HepG2 (cell line): Measurements from ENCODE around the gene EGFL8. TPM values are rescaled to one million over a fixed set of nuclear protein-coding genes. Genes with fewer than 3 reads are reported as not detected.

Experiments used
- GTF2F1 ChIP-seq: fragments of 150-350 bp; IDR thresholded peaks from 2 replicates; pipeline ENCODE4 v1.6.1; 2014; ENCODE audit warnings: low read length
- LBX2 ChIP-seq: sonication (generic); formaldehyde crosslinking; IDR thresholded peaks from 2 replicates; pipeline ENCODE4 v1.5.0; 2020; ENCODE audit warnings: missing genetic modification reagents, mild to moderate bottlenecking, borderline replicate concordance
- MAFK ChIP-seq, 2 experiments: IDR thresholded peaks in 1 of 2; conservative IDR thresholded peaks in 1 of 2; 2 replicates each; pipeline ENCODE4 v1.6.1; 2011; ENCODE audit warnings: improper control_type of control experiment in 2 of 2, low read length in 2 of 2
- MEIS2 ChIP-seq: sonication (generic); formaldehyde crosslinking; IDR thresholded peaks from 2 replicates; pipeline ENCODE4 v1.9.0; 2021; ENCODE audit warnings: mild to moderate bottlenecking, missing genetic modification reagents
- NR3C1 ChIP-seq: sonication (generic); formaldehyde crosslinking; IDR thresholded peaks from 2 replicates; pipeline ENCODE4 v1.4.0; 2020; ENCODE audit warnings: missing genetic modification reagents
- SMC3 ChIP-seq: IDR thresholded peaks from 2 replicates; pipeline ENCODE4 v1.6.1; 2011; ENCODE audit warnings: low read length, improper control_type of control experiment
- SSRP1 ChIP-seq: IDR thresholded peaks from 2 replicates; pipeline ENCODE4 v1.6.1; 2016; ENCODE audit warnings: control low read depth
- TBX3 ChIP-seq: fragments of 450-650 bp; IDR thresholded peaks from 2 replicates; pipeline ENCODE4 v1.6.1; 2017; ENCODE audit warnings: antibody characterized with exemption, mild to moderate bottlenecking, inconsistent platforms, borderline replicate concordance
- ZBTB4 ChIP-seq: sonication (generic); formaldehyde crosslinking; IDR thresholded peaks from 2 replicates; pipeline ENCODE4 v1.4.0; 2020; ENCODE audit warnings: missing genetic modification reagents, mild to moderate bottlenecking, borderline replicate concordance
- ZFY ChIP-seq: sonication (generic); formaldehyde crosslinking; IDR thresholded peaks from 2 replicates; pipeline ENCODE4 v1.4.0; 2020; ENCODE audit warnings: missing genetic modification reagents
- ZNF160 ChIP-seq: sonication (generic); formaldehyde crosslinking; IDR thresholded peaks from 2 replicates; pipeline ENCODE4 v1.8.0; 2022; ENCODE audit warnings: mild to moderate bottlenecking, inconsistent platforms, missing genetic modification reagents
- ZNF256 ChIP-seq: sonication (generic); formaldehyde crosslinking; conservative IDR thresholded peaks from 2 replicates; pipeline ENCODE4 v1.4.0; 2020; ENCODE audit warnings: missing genetic modification reagents
- ZNF772 ChIP-seq: sonication (generic); formaldehyde crosslinking; IDR thresholded peaks from 2 replicates; pipeline ENCODE4 v1.5.0; 2020; ENCODE audit warnings: mild to moderate bottlenecking, missing genetic modification reagents
- ZSCAN21 ChIP-seq: sonication (generic); formaldehyde crosslinking; IDR thresholded peaks from 2 replicates; pipeline ENCODE4 v1.8.0; 2022; ENCODE audit warnings: mild to moderate bottlenecking, missing genetic modification reagents, moderate library complexity, borderline replicate concordance
- polyA plus RNA-seq, 8 experiments: library from polyadenylated mRNA; depleted of rRNA in 3 of 8; stranded (reverse) in 7 of 8; unstranded in 1 of 8; fragments of >200 nt; fragmentation: Illumina TruSeq in 4 of 8; extraction: Trizol in 4 of 8; gene quantifications; 2 replicates each; pipeline versions ENCODE4 v1.2.1 to v1.2.3, GENCODE V29; 2011 to 2016; ENCODE audit warnings: low read depth in 4 of 8, missing spikeins in 1 of 8, mixed read lengths in 1 of 8; ENCODE audit not compliant: insufficient read depth in 1 of 8
- total RNA-seq, 5 experiments: library from RNA; depleted of rRNA; stranded (reverse); fragments of >200 nt; fragmentation: Illumina TruSeq; extraction: Trizol; gene quantifications; 2 replicates each; pipeline ENCODE4 v1.2.3, GENCODE V29; 2016; ENCODE audit warnings: low read depth in 1 of 5
- TF ChIP-seq, protein P1 (sequence below): sonication (generic); formaldehyde crosslinking; IDR thresholded peaks from 2 replicates; pipeline ENCODE4 v1.4.0; 2020; ENCODE audit warnings: missing genetic modification reagents, borderline replicate concordance
- TF ChIP-seq, protein P2 (sequence below): sonication (generic); formaldehyde crosslinking; IDR thresholded peaks from 2 replicates; pipeline ENCODE4 v1.8.0; 2023; ENCODE audit warnings: mild to moderate bottlenecking, missing genetic modification reagents
- TF ChIP-seq, protein P3 (sequence below): sonication (generic); formaldehyde crosslinking; IDR thresholded peaks from 2 replicates; pipeline ENCODE4 v1.5.0; 2020; ENCODE audit warnings: mild to moderate bottlenecking, missing genetic modification reagents

Gene EGFL8
- total and polyA plus RNA-seq, 2 of the 13 experiments (the other 11 are each of a cell fraction or from before 2014, with no cell fraction given) = 10.0 to 11.5 TPM

- TF ChIP-seq, protein P1, sequence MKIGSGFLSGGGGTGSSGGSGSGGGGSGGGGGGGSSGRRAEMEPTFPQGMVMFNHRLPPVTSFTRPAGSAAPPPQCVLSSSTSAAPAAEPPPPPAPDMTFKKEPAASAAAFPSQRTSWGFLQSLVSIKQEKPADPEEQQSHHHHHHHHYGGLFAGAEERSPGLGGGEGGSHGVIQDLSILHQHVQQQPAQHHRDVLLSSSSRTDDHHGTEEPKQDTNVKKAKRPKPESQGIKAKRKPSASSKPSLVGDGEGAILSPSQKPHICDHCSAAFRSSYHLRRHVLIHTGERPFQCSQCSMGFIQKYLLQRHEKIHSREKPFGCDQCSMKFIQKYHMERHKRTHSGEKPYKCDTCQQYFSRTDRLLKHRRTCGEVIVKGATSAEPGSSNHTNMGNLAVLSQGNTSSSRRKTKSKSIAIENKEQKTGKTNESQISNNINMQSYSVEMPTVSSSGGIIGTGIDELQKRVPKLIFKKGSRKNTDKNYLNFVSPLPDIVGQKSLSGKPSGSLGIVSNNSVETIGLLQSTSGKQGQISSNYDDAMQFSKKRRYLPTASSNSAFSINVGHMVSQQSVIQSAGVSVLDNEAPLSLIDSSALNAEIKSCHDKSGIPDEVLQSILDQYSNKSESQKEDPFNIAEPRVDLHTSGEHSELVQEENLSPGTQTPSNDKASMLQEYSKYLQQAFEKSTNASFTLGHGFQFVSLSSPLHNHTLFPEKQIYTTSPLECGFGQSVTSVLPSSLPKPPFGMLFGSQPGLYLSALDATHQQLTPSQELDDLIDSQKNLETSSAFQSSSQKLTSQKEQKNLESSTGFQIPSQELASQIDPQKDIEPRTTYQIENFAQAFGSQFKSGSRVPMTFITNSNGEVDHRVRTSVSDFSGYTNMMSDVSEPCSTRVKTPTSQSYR = 0 out of 2 replicates have a peak, but pooled peaks have one; percentile 51
- no peak for TF ChIP-seq SMC3
- no peak for TF ChIP-seq ZBTB4 (CRISPR knock-in tag)
- TF ChIP-seq MEIS2 (CRISPR knock-in tag) = 0 out of 2 replicates have a peak, but pooled peaks have one; percentile 26
- TF ChIP-seq GTF2F1 = no peak
- TF ChIP-seq ZNF256 (CRISPR knock-in tag) = no peak
- TF ChIP-seq ZFY (CRISPR knock-in tag) = no peak; the same call in 1 of the 2 replicates
- TF ChIP-seq ZNF772 (CRISPR knock-in tag) = 0 out of 2 replicates have a peak, but pooled peaks have one; percentile 48
- TF ChIP-seq MAFK (conservative IDR thresholded peaks at IDR 0.05 in 1 of 2, IDR thresholded peaks at IDR 0.05 in 1 of 2; ENCODE audit: low read length in 2 of 2) = peak; percentile 65 to 83; a peak in 3 of 4 replicates
- no peak for TF ChIP-seq NR3C1
- TF ChIP-seq, protein P2, sequence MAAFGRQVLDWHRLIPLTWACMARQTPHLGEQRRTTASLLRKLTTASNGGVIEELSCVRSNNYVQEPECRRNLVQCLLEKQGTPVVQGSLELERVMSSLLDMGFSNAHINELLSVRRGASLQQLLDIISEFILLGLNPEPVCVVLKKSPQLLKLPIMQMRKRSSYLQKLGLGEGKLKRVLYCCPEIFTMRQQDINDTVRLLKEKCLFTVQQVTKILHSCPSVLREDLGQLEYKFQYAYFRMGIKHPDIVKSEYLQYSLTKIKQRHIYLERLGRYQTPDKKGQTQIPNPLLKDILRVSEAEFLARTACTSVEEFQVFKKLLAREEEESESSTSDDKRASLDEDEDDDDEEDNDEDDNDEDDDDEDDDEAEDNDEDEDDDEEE (CRISPR knock-in tag) = peak; percentile 80; the same call in 1 of the 2 replicates
- no peak for TF ChIP-seq LBX2 (CRISPR knock-in tag)
- peak; percentile 80; the same call in 1 of the 2 replicates for TF ChIP-seq ZSCAN21 (CRISPR knock-in tag)
- TF ChIP-seq ZNF160 = no peak; the same call in 1 of the 2 replicates
- TF ChIP-seq, protein P3, sequence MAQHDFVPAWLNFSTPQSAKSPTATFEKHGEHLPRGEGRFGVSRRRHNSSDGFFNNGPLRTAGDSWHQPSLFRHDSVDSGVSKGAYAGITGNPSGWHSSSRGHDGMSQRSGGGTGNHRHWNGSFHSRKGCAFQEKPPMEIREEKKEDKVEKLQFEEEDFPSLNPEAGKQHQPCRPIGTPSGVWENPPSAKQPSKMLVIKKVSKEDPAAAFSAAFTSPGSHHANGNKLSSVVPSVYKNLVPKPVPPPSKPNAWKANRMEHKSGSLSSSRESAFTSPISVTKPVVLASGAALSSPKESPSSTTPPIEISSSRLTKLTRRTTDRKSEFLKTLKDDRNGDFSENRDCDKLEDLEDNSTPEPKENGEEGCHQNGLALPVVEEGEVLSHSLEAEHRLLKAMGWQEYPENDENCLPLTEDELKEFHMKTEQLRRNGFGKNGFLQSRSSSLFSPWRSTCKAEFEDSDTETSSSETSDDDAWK (CRISPR knock-in tag) = no peak
- TF ChIP-seq SSRP1 = 0 out of 2 replicates have a peak, but pooled peaks have one; percentile 41
- TF ChIP-seq TBX3 = no peak
These were observed 36.4 kb upstream of the EGFL8 start, which contains the start of gene ATF6B (continued) for GRCh38 chr6:32127717-32128592.
